HG02938 (cell line): ENCODE data around the gene ATP8A2.

Experiments used
- ATAC-seq: cut with Tn5 transposase; IDR thresholded peaks from one replicate; pipeline ENCODE4 v1.9.1; 2021; ENCODE audit warnings: mild to moderate bottlenecking, moderate library complexity; ENCODE audit not compliant: unreplicated experiment

ATP8A2 gene

DNA sequence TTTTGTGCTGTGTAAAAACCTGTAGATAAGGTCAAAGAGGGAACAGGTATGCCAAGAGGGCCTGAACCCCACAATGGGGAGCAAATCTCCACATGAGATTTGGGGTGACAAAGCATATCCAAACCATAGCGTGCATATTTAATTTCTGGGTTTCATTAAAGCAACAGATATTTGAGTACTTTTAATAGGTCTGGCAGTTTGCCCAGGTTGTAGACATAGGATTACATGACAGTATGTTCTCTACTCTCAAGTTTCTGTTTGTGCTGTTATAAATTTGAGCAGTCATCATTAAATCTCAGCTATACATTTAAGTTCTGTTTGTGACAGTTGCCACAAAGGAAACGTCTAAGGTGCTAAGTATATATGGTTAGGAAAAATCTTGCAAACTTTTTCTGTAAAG, 236.4 kb downstream of the ATP8A2 start:
- no peak for ATAC-seq

DNA sequence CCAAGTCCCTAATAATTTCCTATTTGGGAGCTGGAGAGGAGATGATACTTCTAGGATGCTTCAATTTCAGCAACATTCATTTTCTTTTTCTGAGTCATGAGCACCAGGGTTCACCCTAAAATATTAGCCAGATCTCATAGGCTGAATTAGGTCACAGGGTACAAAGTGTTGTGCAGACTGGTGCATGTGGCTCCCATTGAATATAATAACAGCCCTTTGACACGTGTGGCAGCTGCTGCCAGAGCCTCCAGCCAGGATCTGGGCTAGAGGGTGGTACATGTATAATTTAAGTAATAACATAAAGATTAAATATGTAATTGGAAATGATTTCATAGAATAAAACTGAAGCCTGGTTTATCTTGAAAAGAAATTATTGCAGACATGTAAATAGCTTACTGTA, 244.9 kb downstream of the ATP8A2 start:
- ATAC-seq: no peak

DNA sequence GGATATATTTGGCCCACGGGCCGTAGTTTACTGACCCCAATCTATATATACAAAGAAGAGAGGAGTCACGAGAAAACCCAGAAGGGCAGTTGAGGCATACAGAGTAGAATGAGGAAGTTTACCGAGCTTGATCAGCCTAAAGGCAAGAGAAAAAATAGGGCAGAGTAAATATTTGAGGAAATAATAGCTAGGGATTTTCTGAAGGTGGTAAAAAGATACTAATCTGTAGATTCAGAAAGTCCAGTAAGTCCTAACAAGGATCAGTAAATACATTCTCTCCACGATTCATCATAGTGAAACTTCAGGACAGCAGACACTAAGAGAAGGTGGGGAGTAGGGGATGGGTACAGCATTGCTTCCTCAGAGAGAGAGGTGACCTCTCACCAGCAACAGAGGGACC, 248.1 kb downstream of the ATP8A2 start:
- ATAC-seq: no peak

DNA sequence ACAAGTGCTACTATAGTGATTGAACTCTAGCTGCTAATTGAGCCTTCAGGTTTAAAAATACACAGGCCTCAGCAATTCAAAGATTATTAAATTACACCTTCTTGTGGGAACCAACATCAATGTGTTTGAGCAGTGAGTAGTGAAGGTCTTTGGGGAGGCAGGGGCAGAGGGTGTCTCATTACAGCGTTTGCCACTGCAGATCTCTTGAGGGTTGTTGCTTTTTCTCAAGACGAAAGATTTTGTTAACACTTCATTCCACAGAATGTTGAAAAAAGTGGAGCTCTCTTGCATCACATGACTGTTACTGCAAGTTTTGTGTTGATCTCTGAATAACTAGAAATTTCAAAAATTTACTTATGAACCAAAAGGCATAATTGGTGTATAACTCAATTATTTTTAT, 253.6 kb downstream of the ATP8A2 start:
- no peak for ATAC-seq

DNA sequence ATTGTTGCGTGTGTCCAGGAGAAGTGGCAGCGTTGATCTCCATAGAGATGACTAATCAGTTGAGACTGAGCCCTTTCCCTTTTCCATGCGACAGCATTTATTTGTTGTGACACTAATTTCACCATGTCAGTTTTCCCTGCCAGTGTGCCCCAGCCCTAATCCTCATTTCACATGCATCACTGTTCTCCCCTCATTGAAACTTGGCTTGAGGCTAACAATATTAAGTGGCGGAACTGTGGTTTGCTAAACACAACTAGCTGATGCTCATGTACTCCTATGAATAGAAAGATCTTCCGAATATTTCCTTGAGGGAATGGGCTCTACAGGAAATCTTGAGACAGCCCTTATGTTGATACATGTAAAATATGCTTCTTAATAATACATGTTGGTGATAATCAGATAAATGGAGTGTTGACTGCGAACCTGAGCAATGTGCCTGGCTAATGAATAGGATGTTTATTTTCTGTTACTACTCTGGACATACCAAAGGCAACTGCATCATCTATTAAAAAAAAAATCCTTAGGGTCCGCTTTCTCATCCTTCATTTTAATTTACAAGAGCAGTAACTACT, 258.6 kb downstream of the ATP8A2 start:
- ATAC-seq: no peak

DNA sequence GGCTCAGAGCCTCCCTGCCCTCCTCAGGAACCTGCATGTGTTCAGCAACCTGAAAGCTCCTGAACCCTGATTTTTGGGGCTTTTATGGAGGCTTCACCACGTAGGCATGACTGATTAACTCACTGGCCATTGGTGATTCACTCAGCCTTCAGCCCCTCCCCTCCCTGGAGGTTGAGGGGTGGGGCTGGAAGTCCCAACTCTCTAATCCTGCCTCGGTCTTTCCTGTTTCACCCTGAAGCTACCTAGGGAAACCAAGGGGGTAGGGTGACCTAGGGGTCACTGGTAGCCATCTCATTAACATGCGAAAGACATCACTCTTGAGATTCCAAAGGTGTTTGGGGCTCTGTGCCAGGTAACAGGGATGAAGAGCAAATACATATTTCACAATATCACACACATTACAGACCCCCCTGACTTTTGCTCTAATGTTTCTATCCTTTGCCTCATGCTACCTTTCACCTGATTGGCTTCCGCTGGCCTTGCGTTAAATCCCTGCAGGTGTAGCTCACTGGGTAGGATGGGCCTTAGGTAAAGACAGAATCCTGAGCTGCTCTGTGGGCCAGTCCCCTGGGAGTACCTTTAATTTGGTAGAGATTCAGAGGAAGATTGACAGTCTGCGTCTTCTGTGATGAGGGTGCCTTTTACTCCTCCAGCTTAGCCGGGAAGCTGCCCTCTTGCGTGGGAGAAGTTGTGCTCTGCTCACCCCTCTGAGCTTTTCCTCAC, 260.6 kb downstream of the ATP8A2 start:
- no peak for ATAC-seq

DNA sequence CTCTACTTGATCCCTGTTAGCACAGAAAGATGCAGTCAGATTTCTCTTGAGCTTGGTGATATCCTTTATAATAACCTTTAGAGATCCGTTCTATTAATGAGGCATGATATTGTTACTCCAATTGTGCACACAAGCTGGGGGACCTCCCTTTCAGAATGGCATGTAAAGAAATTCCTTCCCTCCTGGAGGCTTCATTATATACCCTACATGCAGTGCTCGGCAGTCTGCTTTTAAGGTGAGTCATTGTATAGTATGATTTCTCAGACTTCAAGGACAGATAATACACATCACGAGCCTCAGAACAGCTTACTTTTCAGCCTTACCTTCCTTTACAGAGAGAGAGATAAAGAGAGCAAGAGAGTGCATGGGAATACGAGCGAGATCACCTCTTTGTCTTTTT, 261.3 kb downstream of the ATP8A2 start:
- ATAC-seq: no peak

DNA sequence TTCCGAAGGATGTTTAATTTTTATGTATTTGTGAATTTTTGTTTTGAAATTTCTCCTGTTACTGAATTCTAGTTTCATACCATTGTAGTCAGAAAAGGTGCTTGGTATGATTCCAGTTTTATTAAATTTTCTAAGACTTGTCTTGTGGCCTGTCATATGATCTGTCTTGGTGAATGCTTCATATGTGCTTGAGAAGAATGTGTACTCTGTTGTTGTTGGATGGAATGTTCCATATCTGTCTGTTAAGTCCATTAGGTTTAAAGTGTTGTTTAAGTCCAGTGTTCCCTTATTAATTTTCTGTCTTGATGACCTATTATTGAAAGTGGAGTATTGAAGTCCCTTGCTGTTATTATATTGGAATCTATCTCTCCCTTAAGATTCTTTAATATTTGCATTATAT, 273.9 kb downstream of the ATP8A2 start:
- ATAC-seq: no peak

DNA sequence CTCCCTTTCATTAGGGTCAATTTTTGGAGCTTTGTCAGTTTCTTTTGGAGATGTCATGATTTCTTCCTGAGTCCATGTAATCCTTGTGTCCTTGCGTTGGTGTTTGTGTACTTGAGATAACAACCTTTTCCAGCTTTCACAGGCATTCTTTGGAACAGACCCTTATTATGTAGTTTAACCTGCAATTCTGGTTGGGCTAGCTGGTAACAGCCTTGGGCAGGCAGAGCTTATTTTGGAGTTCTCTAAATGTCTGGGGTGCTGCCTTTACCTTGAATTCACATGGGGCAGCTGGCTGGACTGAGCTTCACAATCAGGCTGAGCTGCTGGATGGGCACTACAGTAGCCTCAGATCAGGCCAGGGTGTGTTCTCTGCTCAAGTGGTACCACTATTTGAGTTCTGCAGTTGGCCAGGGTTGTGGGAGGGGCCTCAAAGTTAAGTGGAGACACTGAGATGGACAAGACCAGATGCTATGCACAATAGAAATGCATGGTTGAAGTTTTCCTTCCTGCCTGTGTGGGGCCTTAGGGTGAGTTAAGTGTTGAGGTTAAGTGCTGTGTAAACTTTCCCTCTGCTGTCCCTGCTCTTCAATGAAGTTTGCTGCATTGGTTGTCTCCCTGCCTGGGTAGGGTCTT, 277.3 kb downstream of the ATP8A2 start:
- no peak for ATAC-seq

DNA sequence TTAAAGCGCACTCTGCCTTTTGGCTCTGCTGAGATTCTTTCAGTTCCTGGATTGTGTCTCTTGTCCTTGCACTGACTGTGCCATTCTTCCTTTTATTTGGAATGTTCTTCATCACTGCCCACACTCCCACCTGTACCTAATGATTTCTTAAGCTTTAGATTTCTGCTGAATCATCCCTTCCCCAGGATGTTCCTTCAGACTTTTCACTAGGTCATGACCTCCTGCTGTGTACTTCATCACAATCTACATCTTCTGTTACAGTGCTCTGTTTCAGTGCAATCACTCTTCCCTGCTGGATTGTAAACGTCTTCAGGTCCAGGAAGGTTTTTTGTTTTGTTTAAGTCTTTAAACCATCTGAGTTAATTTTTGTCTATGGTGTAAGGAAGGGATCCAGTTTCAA, 281.0 kb downstream of the ATP8A2 start:
- ATAC-seq: no peak

DNA sequence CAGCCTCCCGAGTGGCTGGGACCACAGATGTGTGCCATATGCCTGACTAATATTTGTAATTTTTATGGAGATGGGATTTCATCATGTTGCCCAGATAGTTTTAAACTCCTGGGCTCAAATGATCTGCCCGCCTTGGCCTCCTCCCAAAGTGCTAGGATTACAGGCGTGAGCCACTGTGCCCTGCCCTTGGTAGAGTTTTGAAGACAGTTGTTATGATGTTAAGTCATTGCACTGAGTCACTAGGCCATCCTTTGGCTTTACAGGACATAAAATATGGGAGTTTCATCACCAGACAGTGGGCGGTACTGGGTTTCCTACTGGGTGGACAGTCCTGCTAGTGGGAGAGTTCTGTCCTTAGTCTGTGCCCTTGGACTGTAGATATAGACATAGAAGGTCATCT, 282.5 kb downstream of the ATP8A2 start:
- no peak for ATAC-seq

DNA sequence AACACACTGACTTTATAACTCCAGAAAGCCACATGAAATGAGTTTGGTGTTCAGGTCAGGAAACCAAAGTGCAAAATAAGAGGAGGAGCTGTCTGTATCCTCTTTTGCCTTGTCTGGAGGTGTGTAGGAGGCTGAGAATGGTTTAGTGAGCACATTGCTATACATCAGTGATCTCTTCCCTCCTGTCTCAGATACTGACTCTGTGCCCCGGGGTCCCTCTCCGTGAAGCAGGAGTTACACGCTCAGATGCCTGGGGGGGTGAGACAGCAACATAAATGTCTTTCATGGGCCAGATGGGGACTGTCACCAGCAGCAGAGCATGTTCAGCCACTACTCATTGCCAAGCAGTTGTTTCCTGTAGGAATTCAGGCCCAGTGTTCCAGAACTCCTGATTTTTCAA, 285.4 kb downstream of the ATP8A2 start:
- ATAC-seq: no peak

DNA sequence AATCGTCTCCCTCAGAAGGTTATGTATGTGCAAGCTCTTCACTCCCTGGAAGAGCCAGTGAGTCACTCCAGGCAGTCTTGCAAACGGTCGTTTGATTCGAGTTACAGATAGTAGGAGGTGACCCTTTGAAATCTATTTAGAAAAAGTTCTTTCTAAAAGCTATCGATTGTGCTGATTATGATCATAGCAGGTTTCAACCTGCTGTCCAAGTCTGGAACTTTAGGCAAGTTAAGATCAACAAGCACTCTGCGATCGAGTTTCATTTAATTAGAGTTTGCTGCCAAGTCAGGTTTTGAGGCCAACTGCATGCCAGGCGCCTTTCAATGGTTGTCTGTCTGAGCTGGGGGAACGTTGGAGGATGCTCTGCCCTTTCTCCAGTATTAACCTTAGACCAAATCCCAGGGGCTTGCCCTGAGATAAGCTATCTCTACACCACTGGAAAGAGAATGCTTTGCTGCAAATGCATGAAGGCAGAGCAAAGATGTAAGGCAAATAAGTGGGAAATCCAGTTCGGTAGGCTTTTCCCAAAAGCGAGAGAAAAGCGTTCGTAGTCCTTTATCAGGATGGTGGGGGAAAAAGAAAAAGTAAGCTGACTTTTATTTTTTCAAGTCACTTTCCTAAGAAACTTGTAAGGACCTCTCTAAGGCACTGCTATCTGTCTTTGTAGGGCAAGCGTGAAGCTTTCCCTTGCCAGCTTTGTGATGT, 287.5 kb downstream of the ATP8A2 start:
- ATAC-seq: no peak

DNA sequence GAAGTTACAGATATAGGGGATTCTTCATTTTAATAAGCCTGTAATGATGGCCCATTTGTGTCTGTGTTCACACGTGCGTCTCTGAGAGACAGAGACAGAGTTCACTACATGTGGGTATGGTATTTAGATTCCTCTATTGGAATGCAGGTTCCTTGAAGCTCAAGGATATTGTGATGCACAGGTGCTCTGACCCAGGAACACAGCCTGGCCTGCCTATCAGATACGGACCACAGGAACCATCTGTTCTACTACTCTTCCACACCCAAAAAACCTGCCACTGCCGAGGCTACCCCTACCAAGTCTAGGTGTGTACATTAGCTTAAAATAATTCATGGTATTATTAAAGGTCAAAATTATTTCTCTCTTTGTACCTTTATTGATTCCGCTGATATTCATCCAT, 289.2 kb downstream of the ATP8A2 start:
- ATAC-seq: no peak

DNA sequence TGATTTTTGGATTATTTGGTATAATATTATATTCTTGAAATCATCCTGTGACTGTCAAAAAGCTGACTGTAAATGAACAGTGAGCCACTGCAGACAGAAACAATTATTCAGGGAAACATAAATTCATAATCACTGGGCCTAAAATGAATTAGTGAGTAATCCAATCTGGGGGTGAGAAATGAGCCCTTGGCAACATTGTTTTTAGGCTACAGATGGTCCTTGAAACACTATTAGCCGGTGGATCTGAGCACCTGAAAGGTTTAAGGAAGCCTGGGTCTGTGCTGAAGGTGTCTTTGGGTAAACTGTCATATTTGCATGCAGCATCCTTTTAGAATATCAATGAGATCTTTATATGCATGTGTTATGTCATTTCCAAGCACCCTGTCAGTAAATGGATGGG, 290.7 kb downstream of the ATP8A2 start:
- no peak for ATAC-seq

DNA sequence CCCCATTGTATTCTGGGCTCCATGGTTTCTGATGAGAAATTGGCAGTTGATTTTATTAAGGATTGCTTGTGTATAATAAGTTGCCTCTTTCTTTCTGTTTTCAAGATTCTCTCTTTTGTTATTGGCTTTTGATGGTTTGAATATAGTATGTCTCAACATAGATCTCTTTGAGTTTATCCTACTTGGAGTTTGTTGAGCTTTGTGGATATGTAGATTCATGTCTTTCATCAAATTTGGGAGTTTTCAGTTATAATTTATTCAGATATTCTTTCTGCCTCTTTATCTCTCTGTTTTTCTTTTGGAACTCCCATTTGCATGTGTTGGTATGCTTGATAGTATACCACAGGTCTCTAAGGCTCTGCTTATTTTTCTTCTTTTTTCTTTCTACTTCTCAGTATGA, 296.6 kb downstream of the ATP8A2 start:
- no peak for ATAC-seq

DNA sequence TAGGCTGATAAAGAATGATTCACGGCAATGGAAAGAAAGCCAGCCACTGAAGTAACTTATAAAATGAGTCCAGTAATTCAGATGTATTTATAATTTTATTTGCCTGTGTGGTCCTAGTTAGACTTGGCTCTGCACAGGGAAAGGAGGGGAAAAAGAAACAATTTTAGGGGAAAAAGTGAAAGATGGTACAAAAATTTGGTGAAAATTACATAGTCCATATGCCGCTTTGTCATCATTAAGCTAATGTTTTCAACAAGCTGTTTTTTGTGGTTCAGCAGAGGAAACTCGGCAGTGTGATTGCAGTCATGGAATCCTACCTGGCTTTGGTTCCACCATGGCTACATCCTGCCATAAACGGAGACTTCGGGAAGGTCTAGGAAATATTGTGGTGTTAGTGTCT, 301.9 kb downstream of the ATP8A2 start:
- no peak for ATAC-seq

DNA sequence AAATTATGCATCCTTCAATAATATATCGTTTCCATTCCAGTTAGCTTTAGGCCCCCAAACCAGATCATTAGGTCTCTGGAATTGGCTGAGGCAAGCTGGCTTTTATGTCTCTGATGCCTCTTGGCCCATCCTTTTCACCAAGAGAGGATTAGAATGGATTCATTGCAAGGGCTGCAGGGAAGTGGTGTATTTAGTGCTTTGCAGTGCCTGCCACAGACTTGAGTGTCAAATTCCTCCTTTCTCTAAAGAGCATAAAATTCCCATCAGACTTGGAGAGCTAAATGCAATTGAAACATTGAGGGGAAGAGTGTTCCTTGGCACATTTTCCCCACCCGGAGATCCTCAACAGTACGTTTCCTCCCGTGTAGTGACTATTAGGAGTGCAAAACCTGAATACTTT, 302.6 kb downstream of the ATP8A2 start:
- ATAC-seq: no peak

DNA sequence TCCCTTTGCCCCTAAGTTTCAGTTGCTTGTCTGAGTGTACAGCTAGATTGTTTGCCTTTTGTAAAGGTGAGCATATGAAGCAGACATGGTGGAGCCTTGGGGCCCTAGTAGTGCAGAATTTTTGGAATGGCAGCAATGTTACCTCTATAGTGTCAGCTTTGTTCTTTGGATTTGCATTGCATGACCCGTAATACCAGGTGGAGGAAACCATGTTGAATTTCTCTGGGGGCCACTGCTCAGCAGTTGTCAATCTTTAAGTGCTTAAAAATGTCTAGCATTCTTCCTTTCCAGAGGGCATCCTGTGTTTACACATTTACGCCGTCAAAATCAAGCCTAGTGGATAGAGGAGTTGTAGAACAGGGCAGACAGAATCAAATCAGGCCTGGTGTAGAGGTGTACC, 303.3 kb downstream of the ATP8A2 start:
- ATAC-seq: no peak

DNA sequence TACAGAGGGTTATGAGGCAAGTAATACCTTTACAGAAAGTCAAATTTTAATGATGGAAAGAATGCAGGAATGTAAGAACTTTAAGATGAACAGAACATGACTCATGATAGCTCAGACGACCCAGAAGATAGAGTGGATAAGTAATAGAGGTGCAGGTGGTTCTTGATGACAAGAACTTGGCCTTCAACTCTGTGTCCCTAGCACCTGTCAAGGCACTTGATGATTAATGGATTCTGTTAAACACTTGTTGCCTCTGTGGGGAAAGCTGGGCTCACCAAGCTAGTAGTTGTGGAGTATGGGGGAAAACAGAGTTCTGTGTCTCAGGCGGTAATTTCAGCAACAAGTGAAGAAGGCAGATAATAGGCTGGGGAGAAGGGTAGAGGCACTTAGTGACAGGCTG, 306.2 kb downstream of the ATP8A2 start:
- no peak for ATAC-seq

DNA sequence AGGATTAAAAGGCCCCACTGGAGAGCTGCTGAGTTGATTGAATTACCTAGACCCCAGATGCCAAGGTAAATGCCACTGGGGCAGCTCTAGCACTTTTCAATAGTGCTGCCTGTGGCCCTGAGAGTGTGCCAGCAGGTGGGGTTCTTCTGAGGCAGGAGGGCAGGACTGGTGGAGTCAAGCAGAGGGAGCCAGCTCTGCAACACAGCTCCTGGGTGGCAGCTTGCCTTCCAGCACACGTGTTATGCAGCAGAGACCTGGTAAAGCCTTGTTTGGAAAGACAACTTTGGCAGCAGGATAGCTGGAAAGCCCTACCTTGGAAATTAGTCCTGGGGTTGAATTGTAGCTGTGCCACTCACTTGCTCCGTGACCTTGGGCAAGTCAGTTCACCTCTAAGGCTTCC, 306.6 kb downstream of the ATP8A2 start:
- ATAC-seq: no peak

DNA sequence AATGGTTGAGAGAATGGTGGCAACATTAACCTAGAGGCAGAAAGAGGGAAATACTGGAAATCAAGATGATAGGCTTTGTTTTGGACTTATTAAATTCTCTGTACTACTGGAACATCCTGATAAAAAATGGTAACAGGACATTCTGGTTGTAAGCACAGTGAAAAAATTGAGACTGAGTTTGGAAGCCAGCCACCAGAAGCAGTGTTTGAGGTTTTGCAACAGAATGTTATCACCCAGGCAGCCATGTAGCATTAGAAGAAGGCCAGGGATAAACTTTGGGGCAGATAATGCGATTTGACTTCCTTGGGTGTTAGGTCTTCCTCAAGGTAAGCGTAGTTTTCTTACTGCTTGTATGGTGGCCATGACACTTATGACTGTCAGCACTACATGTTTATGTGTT, 307.4 kb downstream of the ATP8A2 start:
- ATAC-seq: no peak
